Pancreas (tissue), 10 donors: ENCODE data around the gene PAGE4. TPM values are rescaled to one million over a fixed set of nuclear protein-coding genes. Genes with fewer than 3 reads are reported as not detected.

Experiments used
- ATAC-seq, 4 donors: fragments of 200-7000 bp; cut with Tn5 transposase; one replicate each; pipeline versions ENCODE4 v1.8.0 to v1.9.1; 2020; ENCODE audit warnings: mild to moderate bottlenecking in 4 of 4, moderate library complexity in 4 of 4
- DNase-seq, 6 donors: peaks; one replicate each; pipeline ENCODE4 v3.0.0-alpha.2; 2020
- FAIRE-seq: peaks from 2 replicates; lab custom pipeline; 2012; peaks lifted over from hg19 to GRCh38; lab: Jason Lieb, UNC
- H3K27ac ChIP-seq, 4 donors: fragments of 200-600 bp; sonication (generic); 1 replicate in 3 of 4; 2 replicates in 1 of 4; pipeline versions ENCODE4 v1.5.0 to v1.8.0; 2020
- H3K27me3 ChIP-seq, 4 donors: fragments of 200-600 bp; one replicate each; pipeline ENCODE4 v1.8.0; 2021
- H3K36me3 ChIP-seq, 3 donors: fragments of 200-600 bp; sonication (generic) in 1 of 3; one replicate each; pipeline versions ENCODE4 v1.5.0 to v1.8.0; 2020 to 2021
- H3K4me1 ChIP-seq, 3 donors: fragments of 200-600 bp; one replicate each; pipeline ENCODE4 v1.8.0; 2021
- H3K4me3 ChIP-seq, 4 donors: fragments of 200-600 bp; sonication (generic) in 2 of 4; one replicate each; pipeline versions ENCODE4 v1.5.0 to v1.8.0; 2020 to 2021
- H3K9me3 ChIP-seq, 4 donors: fragments of 200-600 bp; one replicate each; pipeline ENCODE4 v1.8.0; 2021
- WGBS, 2 donors: extraction: QIAGEN DNeasy Blood & Tissue Kit; methylation state at CpG; one replicate each; pipeline ENCODE4 v1.1.7; 2013; 5-methylcytosine and 5-hydroxymethylcytosine counted together
- intact Hi-C, 3 donors: fragments of 100-400 bp; cut with DNase I; formaldehyde crosslinking; loops; one replicate each; pipeline versions ENCODE4 v1.11.1 to v1.14.2; 2022
- polyA plus RNA-seq, 2 donors: library from polyadenylated mRNA; stranded (reverse); fragments of 200-250 nt; gene quantifications; one replicate each; pipeline ENCODE4 v1.2.3, GENCODE V29; 2013
- total RNA-seq, 6 donors: library from RNA; stranded (reverse); fragmentation: NEBNext Ultra II Directional in 4 of 6; extraction: Animal tissue kit (Norgen Biotek cat#: 25700) in 4 of 6; gene quantifications; one replicate each; pipeline versions ENCODE4 v1.2.1 to v1.2.4, GENCODE V29; 2021 to 2023
- TF ChIP-seq, protein P1 (sequence below), 4 donors: fragments of 200-600 bp; sonication (generic) in 3 of 4; IDR thresholded peaks; one replicate each; pipeline versions ENCODE4 v1.5.0 to v1.8.0; 2021; ENCODE audit warnings: antibody characterized with exemption in 4 of 4
- donor health status: healthy with polysubstance abuse.
- donor health status: DM: no; HTN: no; CAD: no; lungs with moderate emphysema.
- donor health status: DM: no; HTN: no; CAD: no.
- donor health status: control.
- donor health status: control.
- donor health status: Bipolar disorder and iron deficiency.
- donor health status: DM: yes; HTN: yes; CAD: no.
- donor health status: DM: no; HTN: no; CAD: no.
- donor health status: DM: no; HTN: no; CAD: no.
- donor health status: DM: yes; HTN: yes; CAD: no.

PAGE4 gene
- total and polyA plus RNA-seq, 8 donors: not detected

DNA sequence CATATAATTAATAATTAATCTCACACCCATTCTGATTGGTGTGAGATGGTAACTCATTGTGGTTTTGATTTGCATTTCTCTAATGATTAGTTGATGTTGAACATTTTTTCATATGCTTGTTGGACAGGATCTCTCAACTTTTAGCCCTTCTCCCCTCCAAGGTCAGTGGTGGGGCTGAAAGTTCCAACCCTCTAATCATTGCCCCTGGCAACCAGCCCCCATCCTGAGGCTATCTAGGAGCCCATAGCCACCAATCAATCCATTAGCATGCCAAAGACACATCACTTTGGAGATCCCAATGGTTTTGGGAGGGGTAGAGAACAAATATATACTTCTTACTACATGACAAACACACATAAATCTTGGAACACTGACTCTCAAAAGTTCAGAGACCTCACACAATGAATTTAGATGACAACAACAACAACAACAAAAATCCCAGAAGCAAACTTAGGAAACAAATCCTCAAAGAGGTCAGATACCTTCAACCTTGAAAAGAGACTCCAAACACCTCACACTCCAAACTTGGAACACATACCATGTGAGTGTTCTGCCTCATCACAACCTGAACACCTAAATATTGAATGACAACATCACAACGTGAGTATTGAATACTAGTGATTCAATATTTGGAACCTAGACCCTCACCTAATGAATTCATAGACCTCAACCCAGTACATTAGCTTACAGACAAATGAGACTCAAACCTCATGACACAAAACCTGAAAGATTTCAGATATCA, 19.0 kb upstream of the PAGE4 start:
- Histone ChIP-seq H3K36me3 (no peaks in the 10 kb centered on the region), H3K9me3 (no peaks in the 10 kb centered on the region), H3K27ac (no peak overlapping the region), H3K27me3 (no peaks in the 10 kb centered on the region), H3K4me1 (no peaks in the 10 kb centered on the region), H3K4me3 (no peak overlapping the region)
- no peak for ATAC-seq
- intact Hi-C loops: no loop called here
- peak; percentile 45 for FAIRE-seq
- WGBS, 2 donors: 33 to 38% methylated on average over 1 of the region's 1 CpG
- TF ChIP-seq, protein P1, sequence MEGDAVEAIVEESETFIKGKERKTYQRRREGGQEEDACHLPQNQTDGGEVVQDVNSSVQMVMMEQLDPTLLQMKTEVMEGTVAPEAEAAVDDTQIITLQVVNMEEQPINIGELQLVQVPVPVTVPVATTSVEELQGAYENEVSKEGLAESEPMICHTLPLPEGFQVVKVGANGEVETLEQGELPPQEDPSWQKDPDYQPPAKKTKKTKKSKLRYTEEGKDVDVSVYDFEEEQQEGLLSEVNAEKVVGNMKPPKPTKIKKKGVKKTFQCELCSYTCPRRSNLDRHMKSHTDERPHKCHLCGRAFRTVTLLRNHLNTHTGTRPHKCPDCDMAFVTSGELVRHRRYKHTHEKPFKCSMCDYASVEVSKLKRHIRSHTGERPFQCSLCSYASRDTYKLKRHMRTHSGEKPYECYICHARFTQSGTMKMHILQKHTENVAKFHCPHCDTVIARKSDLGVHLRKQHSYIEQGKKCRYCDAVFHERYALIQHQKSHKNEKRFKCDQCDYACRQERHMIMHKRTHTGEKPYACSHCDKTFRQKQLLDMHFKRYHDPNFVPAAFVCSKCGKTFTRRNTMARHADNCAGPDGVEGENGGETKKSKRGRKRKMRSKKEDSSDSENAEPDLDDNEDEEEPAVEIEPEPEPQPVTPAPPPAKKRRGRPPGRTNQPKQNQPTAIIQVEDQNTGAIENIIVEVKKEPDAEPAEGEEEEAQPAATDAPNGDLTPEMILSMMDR (IDR thresholded peaks at IDR 0.05): no peak
- no peak for DNase-seq

DNA sequence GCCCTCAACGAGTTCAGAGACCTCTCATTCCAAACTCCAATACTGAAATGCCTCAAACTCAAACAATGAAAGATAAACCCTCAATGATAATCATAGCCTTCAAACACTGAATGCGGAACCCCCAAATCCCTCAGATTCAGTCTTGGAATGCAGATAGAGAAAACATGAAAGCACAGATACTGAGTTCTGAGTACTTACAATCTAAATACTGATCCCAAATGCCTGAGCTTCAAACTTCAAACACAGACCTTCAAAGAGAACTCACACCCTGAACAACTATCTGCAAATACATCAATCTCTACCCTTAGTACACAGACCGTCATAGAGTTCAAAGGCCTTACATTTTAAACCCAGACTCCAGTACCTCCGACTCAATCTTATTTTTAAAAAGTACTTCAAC, 16.9 kb upstream of the PAGE4 start:
- no peak for DNase-seq
- ATAC-seq: no peak
- no peak overlapping the region for H3K4me3 ChIP-seq

DNA sequence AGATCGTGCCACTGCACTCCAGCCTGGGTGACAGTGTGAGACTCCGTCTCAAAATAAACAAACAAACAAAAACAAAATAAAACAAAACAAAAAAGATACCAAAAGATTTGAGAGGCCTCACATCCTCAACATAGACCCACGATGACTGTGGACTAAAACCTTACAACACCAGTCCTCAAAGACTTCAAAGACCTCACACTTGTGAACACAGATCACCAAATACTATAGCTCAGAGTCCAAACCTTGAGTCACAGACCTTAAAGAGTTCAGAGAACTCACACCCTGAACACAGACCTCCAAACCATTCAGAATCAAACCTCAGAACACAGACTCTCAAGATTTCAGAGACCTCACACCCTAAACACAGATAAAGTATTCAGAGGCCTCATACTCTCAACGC, 12.7 kb upstream of the PAGE4 start:
- no peaks in the 10 kb centered on the region for H3K4me1 ChIP-seq
- no peak overlapping the region for H3K4me3 ChIP-seq
- no peaks in the 10 kb centered on the region for H3K36me3 ChIP-seq
- DNase-seq (no peak), FAIRE-seq (no peak), ATAC-seq (no peak)
- intact Hi-C loops: no loop called here
- TF ChIP-seq, protein P1 (IDR thresholded peaks at IDR 0.05): no peak
- WGBS, 2 donors: 67 to 82% methylated on average over 4 of the region's 4 CpGs
- H3K9me3 ChIP-seq: no peaks in the 10 kb centered on the region
- H3K27ac ChIP-seq: no peak overlapping the region
- peaks cover 0 to 7% (median 0%) of the 10 kb centered on the region in 4 donors for H3K27me3 ChIP-seq

More for the DNA sequence above, 16.9 kb upstream of the PAGE4 start:
- no peak for FAIRE-seq
- intact Hi-C loops: no loop called here
- no peaks in the 10 kb centered on the region for H3K27me3 ChIP-seq
- no peak overlapping the region for H3K27ac ChIP-seq
- no peaks in the 10 kb centered on the region for H3K36me3 ChIP-seq
- H3K4me1 ChIP-seq: no peaks in the 10 kb centered on the region
- no peaks in the 10 kb centered on the region for H3K9me3 ChIP-seq
- TF ChIP-seq, protein P1 (IDR thresholded peaks at IDR 0.05): no peak
- 47% methylated on average over 4 of the region's 4 CpGs for WGBS, 2 donors

DNA sequence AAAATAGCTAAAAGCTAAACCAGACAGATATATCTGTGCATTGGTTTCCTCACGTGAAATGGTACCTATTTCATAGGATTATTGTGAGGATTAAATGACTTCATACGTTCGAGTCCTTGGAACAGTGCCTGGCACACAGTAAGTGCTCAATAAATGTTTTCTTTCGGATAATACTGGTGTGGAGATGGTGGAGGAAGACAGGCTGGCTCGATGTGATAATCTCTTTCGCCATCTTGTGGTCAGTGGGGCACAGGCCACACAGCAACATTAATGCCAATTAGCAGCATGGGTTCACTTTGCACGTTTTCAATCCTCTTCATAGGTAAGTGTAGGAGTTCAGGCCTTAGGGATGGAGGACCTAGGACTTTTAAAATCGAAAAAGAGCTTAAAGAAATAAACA, 9.3 kb downstream of the PAGE4 start:
- TF ChIP-seq, protein P1 (IDR thresholded peaks at IDR 0.05): peak; percentile 32 to 44 (median 42)
- Histone ChIP-seq H3K9me3 (no peaks in the 10 kb centered on the region), H3K4me1 (no peaks in the 10 kb centered on the region), H3K27me3 (peaks cover 0 to 27% (median 1%) of the 10 kb centered on the region in 4 donors), H3K4me3 (no peak overlapping the region), H3K36me3 (no peaks in the 10 kb centered on the region), H3K27ac (no peak overlapping the region)
- ATAC-seq (peak in 3 of 4 donors; percentile 64 to 81 (median 66)), FAIRE-seq (no peak), DNase-seq (peak in 1 of 6 donors; percentile 39)
- intact Hi-C loops: no loop called here
- 8 to 11% methylated on average over 8 of the region's 8 CpGs for WGBS, 2 donors

DNA sequence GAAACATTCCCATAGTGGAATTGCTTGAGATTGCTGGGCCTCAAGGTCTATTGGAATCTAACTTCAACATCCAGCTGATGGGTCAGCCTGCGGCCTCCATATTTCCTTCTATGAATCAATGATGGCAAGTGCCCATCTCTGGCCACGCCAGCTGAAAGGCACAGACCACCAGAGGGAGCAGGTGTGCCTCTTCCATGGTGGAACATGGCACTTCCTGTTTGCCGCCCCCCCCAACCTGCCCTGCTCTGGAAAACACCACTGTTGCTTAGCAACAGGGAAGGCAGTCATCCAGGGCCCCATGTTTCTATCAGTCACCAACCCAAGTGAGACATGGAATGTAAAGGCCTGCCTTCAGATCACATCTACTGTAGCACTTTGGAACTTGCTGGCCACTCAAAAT, 11.6 kb downstream of the PAGE4 start:
- H3K4me3 ChIP-seq: no peak overlapping the region
- WGBS, 2 donors: 28 to 36% methylated on average over 3 of the region's 3 CpGs
- TF ChIP-seq, protein P1 (IDR thresholded peaks at IDR 0.05): peak in 3 of 4 donors; percentile 21 to 32 (median 29)
- H3K4me1 ChIP-seq: no peaks in the 10 kb centered on the region
- ATAC-seq (peak; percentile 84 to 97 (median 90)), DNase-seq (peak; percentile 76 to 86 (median 83)), FAIRE-seq (no peak)
- H3K27ac ChIP-seq: no peak overlapping the region
- no peaks in the 10 kb centered on the region for H3K36me3 ChIP-seq
- H3K27me3 ChIP-seq: peaks cover 0 to 19% (median 1%) of the 10 kb centered on the region in 4 donors
- H3K9me3 ChIP-seq: no peaks in the 10 kb centered on the region
- intact Hi-C loops: no loop called here
